NCI-H128 (cell line): Measurements from ENCODE around the gene CDH13.
A peak's percentile ranks its signal among the peaks of the same experiment; 100 is the strongest.

Experiments used
- DNase-seq: peaks from one replicate; lab custom pipeline; 2025; ENCODE audit not compliant: unreplicated experiment; lab: John Stamatoyannopoulos, UW

The CDH13 gene

GRCh38 chr16:83393196-83393981, 766.6 kb downstream of the CDH13 start:
- DNase-seq = no peak

- DNase-seq = no peak
These were observed 771.0 kb downstream of the CDH13 start for GRCh38 chr16:83397601-83398291.

GRCh38 chr16:83400234-83400633, 773.5 kb downstream of the CDH13 start:
- no peak for DNase-seq

- no peak for DNase-seq
These were observed 775.5 kb downstream of the CDH13 start for GRCh38 chr16:83402160-83402814.

GRCh38 chr16:83402967-83403366, 776.2 kb downstream of the CDH13 start:
- peak; percentile 1 for DNase-seq

- no peak for DNase-seq
These were observed 777.0 kb downstream of the CDH13 start for GRCh38 chr16:83403761-83404160.

GRCh38 chr16:83404261-83404660, 777.5 kb downstream of the CDH13 start:
- DNase-seq = no peak

- DNase-seq = no peak
These were observed 781.2 kb downstream of the CDH13 start for GRCh38 chr16:83407928-83408327.

- DNase-seq = no peak
These were observed 782.6 kb downstream of the CDH13 start for GRCh38 chr16:83409347-83409746.

- DNase-seq = no peak
These were observed 791.8 kb downstream of the CDH13 start for GRCh38 chr16:83418565-83418964.

- no peak for DNase-seq
These were observed 793.5 kb downstream of the CDH13 start for GRCh38 chr16:83420206-83420760.

- no peak for DNase-seq
These were observed 806.4 kb downstream of the CDH13 start for GRCh38 chr16:83433201-83433600.

- no peak for DNase-seq
These were observed 810.3 kb downstream of the CDH13 start for GRCh38 chr16:83437036-83437435.

GRCh38 chr16:83438326-83438725, 811.6 kb downstream of the CDH13 start:
- no peak for DNase-seq

- DNase-seq = no peak
These were observed 812.6 kb downstream of the CDH13 start for GRCh38 chr16:83439412-83439811.

GRCh38 chr16:83441517-83441916, 814.7 kb downstream of the CDH13 start:
- no peak for DNase-seq

GRCh38 chr16:83443972-83444371, 817.2 kb downstream of the CDH13 start:
- DNase-seq = no peak

GRCh38 chr16:83447560-83447959, 820.8 kb downstream of the CDH13 start:
- DNase-seq = no peak

GRCh38 chr16:83449861-83450260, 823.1 kb downstream of the CDH13 start:
- DNase-seq = no peak

- DNase-seq = no peak
These were observed 827.2 kb downstream of the CDH13 start for GRCh38 chr16:83453977-83454376.

- no peak for DNase-seq
These were observed 828.9 kb downstream of the CDH13 start for GRCh38 chr16:83455716-83456115.

GRCh38 chr16:83456934-83457333, 830.2 kb downstream of the CDH13 start:
- DNase-seq = no peak
